ENCODE data around the gene AHCYL2. TPM values are rescaled to one million over a fixed set of nuclear protein-coding genes. Genes with fewer than 3 reads are reported as not detected.

Gene AHCYL2
- polyA plus RNA-seq, 1 donor from 2014 or later = 39.9 TPM

DNA sequence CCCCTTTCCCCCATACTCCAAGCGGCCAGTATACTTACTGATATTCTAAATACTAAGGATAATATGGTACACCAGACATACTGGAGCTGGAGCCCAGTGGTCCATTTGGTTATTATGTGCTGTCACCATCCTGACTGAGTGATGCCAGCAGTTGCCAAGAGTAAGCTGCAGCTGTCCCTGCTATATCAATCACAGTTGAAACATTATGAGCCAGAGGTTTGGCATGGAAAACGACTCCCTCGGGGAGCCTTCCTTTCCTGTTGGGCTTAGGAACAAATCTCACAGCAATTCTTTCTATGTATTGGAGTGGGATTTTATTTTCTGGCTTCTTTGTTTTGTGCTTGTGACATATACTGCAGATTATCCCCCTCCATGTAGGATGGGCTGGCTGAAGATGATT, 242.0 kb downstream of the AHCYL2 start:
- no peaks in the 10 kb centered on the region for H3K27me3 ChIP-seq (ENCODE audit: insufficient read depth, low read depth, low read length)
- no peak overlapping the region for H3K4me2 ChIP-seq (ENCODE audit: low read length)
- no peak overlapping the region for H3K9ac ChIP-seq (ENCODE audit: low read length)
- no peak overlapping the region for H3K4me3 ChIP-seq (ENCODE audit: low read length)
- no peaks in the 10 kb centered on the region for H4K20me1 ChIP-seq (ENCODE audit: insufficient read depth)
- H3K36me3 ChIP-seq (ENCODE audit: insufficient read depth, low read length) = no peaks in the 10 kb centered on the region
- H2AFZ ChIP-seq (ENCODE audit: low read depth, low read length) = no peak overlapping the region
- H3K9me3 ChIP-seq (ENCODE audit: low read length) = no peaks in the 10 kb centered on the region
- no peak overlapping the region for H3K27ac ChIP-seq (ENCODE audit: low read length)
- no peaks in the 10 kb centered on the region for H3K79me2 ChIP-seq (replicated peaks; ENCODE audit: insufficient read depth, low read length)
- no peak for TF ChIP-seq MXI1 (conservative IDR thresholded peaks at IDR 0.05; ENCODE audit: poor library complexity, severe bottlenecking)
- no peak for TF ChIP-seq TAF1 (IDR thresholded peaks at IDR 0.05; ENCODE audit: low read depth)
- TF ChIP-seq RAD21 (conservative IDR thresholded peaks at IDR 0.05) = no peak
- no peak for TF ChIP-seq SMC3 (conservative IDR thresholded peaks at IDR 0.05; ENCODE audit: poor library complexity)
- TF ChIP-seq POLR2AphosphoS5 (IDR thresholded peaks at IDR 0.05) = no peak
- TF ChIP-seq, protein P1, sequence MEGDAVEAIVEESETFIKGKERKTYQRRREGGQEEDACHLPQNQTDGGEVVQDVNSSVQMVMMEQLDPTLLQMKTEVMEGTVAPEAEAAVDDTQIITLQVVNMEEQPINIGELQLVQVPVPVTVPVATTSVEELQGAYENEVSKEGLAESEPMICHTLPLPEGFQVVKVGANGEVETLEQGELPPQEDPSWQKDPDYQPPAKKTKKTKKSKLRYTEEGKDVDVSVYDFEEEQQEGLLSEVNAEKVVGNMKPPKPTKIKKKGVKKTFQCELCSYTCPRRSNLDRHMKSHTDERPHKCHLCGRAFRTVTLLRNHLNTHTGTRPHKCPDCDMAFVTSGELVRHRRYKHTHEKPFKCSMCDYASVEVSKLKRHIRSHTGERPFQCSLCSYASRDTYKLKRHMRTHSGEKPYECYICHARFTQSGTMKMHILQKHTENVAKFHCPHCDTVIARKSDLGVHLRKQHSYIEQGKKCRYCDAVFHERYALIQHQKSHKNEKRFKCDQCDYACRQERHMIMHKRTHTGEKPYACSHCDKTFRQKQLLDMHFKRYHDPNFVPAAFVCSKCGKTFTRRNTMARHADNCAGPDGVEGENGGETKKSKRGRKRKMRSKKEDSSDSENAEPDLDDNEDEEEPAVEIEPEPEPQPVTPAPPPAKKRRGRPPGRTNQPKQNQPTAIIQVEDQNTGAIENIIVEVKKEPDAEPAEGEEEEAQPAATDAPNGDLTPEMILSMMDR (IDR thresholded peaks at IDR 0.05; ENCODE audit: poor library complexity, severe bottlenecking) = no peak
- H3K9me2 ChIP-seq (ENCODE audit: insufficient read depth, low read length) = no peaks in the 10 kb centered on the region
- no peaks in the 10 kb centered on the region for H3F3A ChIP-seq (ENCODE audit: insufficient read depth, low read length, poor library complexity, severe bottlenecking)

DNA sequence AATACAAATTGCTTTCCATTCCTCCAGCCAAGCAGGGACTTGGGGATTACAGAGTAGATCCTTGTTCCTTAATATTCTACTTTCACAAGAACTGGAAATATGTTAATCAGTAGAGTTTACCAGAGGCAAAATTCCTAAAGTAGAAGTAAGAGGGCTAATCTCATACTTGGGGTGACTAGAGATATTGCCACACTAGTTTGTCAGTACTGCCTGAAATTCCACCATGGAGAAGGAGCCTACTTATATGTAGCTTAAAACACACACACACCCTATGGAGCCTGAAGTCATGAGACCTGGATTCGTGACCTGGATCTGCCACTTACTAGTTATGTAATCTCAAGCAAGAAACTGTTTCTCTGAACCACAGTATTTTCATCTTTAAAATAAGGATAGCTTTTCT, 243.3 kb downstream of the AHCYL2 start:
- Histone ChIP-seq H3K9me2 (ENCODE audit: insufficient read depth, low read length) (no peaks in the 10 kb centered on the region), H2AFZ (ENCODE audit: low read depth, low read length) (no peak overlapping the region), H3K27ac (ENCODE audit: low read length) (no peak overlapping the region), H3K9me3 (ENCODE audit: low read length) (no peaks in the 10 kb centered on the region), H3K4me2 (ENCODE audit: low read length) (no peak overlapping the region), H3K27me3 (ENCODE audit: insufficient read depth, low read depth, low read length) (no peaks in the 10 kb centered on the region), H4K20me1 (ENCODE audit: insufficient read depth) (no peaks in the 10 kb centered on the region), H3K9ac (ENCODE audit: low read length) (no peak overlapping the region), H3K79me2 (replicated peaks; ENCODE audit: insufficient read depth, low read length) (no peaks in the 10 kb centered on the region), H3F3A (ENCODE audit: insufficient read depth, low read length, poor library complexity, severe bottlenecking) (no peaks in the 10 kb centered on the region), H3K4me3 (ENCODE audit: low read length) (no peak overlapping the region), H3K36me3 (ENCODE audit: insufficient read depth, low read length) (no peaks in the 10 kb centered on the region)
- TF ChIP-seq, protein P2, sequence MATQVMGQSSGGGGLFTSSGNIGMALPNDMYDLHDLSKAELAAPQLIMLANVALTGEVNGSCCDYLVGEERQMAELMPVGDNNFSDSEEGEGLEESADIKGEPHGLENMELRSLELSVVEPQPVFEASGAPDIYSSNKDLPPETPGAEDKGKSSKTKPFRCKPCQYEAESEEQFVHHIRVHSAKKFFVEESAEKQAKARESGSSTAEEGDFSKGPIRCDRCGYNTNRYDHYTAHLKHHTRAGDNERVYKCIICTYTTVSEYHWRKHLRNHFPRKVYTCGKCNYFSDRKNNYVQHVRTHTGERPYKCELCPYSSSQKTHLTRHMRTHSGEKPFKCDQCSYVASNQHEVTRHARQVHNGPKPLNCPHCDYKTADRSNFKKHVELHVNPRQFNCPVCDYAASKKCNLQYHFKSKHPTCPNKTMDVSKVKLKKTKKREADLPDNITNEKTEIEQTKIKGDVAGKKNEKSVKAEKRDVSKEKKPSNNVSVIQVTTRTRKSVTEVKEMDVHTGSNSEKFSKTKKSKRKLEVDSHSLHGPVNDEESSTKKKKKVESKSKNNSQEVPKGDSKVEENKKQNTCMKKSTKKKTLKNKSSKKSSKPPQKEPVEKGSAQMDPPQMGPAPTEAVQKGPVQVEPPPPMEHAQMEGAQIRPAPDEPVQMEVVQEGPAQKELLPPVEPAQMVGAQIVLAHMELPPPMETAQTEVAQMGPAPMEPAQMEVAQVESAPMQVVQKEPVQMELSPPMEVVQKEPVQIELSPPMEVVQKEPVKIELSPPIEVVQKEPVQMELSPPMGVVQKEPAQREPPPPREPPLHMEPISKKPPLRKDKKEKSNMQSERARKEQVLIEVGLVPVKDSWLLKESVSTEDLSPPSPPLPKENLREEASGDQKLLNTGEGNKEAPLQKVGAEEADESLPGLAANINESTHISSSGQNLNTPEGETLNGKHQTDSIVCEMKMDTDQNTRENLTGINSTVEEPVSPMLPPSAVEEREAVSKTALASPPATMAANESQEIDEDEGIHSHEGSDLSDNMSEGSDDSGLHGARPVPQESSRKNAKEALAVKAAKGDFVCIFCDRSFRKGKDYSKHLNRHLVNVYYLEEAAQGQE (IDR thresholded peaks at IDR 0.05; ENCODE audit: borderline replicate concordance) = no peak
- TF ChIP-seq SMC3 (conservative IDR thresholded peaks at IDR 0.05; ENCODE audit: poor library complexity) (no peak), RAD21 (conservative IDR thresholded peaks at IDR 0.05) (no peak), TAF1 (IDR thresholded peaks at IDR 0.05; ENCODE audit: low read depth) (no peak), EZH2 (IDR thresholded peaks at IDR 0.05; ENCODE audit: borderline replicate concordance, insufficient read depth, low read length, poor library complexity, severe bottlenecking) (no peak), POLR2AphosphoS5 (IDR thresholded peaks at IDR 0.05) (no peak), MXI1 (conservative IDR thresholded peaks at IDR 0.05; ENCODE audit: poor library complexity, severe bottlenecking) (no peak), EP300 (conservative IDR thresholded peaks at IDR 0.05; ENCODE audit: poor library complexity, severe bottlenecking) (no peak)
- TF ChIP-seq, protein P1 (IDR thresholded peaks at IDR 0.05; ENCODE audit: poor library complexity, severe bottlenecking) = no peak

All from neural cell (in vitro differentiated cells).